Stimulated activated naive CD8-positive, alpha-beta T cell treated with anti-CD3 and anti-CD28 coated beads, Interleukin-15, amount 100 ng/mL, for 72 hours (primary cell): ENCODE results near the gene NSD2.
A peak's percentile ranks its signal among the peaks of the same experiment; 100 is the strongest.

Experiments used
- ATAC-seq: fragments of 150-1000 bp; cut with Tn5 transposase; 2 replicates; pipeline ENCODE4 v1.10.0; 2021; ENCODE audit warnings: mild to moderate bottlenecking, moderate library complexity
- DNase-seq, 2 donors: peaks; one replicate each; pipeline ENCODE4 v3.0.0; 2021 to 2022
- H3K27ac Mint-ChIP-seq, 2 donors: one replicate each; pipeline ENCODE4 v1.8.0; 2022; ENCODE audit warnings: mild to moderate bottlenecking in 2 of 2, mixed read lengths in 2 of 2, moderate library complexity in 2 of 2
- H3K27me3 Mint-ChIP-seq: one replicate; pipeline ENCODE4 v1.8.0; 2022; ENCODE audit warnings: mixed read lengths
- H3K4me1 Mint-ChIP-seq: one replicate; pipeline ENCODE4 v1.8.0; 2022; ENCODE audit warnings: mild to moderate bottlenecking, mixed read lengths
- H3K4me3 Mint-ChIP-seq, 2 donors: one replicate each; pipeline ENCODE4 v1.8.0; 2022; ENCODE audit warnings: mild to moderate bottlenecking in 2 of 2, mixed read lengths in 2 of 2, moderate library complexity in 1 of 2
- H3K9me3 Mint-ChIP-seq, 2 donors: one replicate each; pipeline ENCODE4 v1.8.0; 2022; ENCODE audit warnings: mixed read lengths in 2 of 2

Gene NSD2

GRCh38 chr4:1983053-1983845 is 112.1 kb downstream of the NSD2 start:
- peak; percentile 50 for ATAC-seq
- Mint-ChIP-seq H3K27me3 (no peaks in the 10 kb centered on the region), H3K4me1 (no peaks in the 10 kb centered on the region), H3K4me3 (no peak overlapping the region), H3K9me3 (no peaks in the 10 kb centered on the region), H3K27ac (peak overlapping the region in 1 of 2 donors; percentile 68)
- no peak for DNase-seq

GRCh38 chr4:1983846-1984405 is 112.7 kb downstream of the NSD2 start:
- ATAC-seq = peak; percentile 5
- H3K4me3 Mint-ChIP-seq = no peak overlapping the region
- H3K4me1 Mint-ChIP-seq = no peaks in the 10 kb centered on the region
- H3K27ac Mint-ChIP-seq = peak overlapping the region in 1 of 2 donors; percentile 50
- no peak for DNase-seq
- no peaks in the 10 kb centered on the region for H3K9me3 Mint-ChIP-seq
- H3K27me3 Mint-ChIP-seq = no peaks in the 10 kb centered on the region

GRCh38 chr4:1984406-1985191 is 113.4 kb downstream of the NSD2 start:
- H3K27me3 Mint-ChIP-seq = no peaks in the 10 kb centered on the region
- H3K4me3 Mint-ChIP-seq = peak overlapping the region in 1 of 2 donors; percentile 27
- no peaks in the 10 kb centered on the region for H3K9me3 Mint-ChIP-seq
- H3K27ac Mint-ChIP-seq = peak overlapping the region in 1 of 2 donors; percentile 15
- H3K4me1 Mint-ChIP-seq = no peaks in the 10 kb centered on the region
- peak; percentile 2 for ATAC-seq
- no peak for DNase-seq

GRCh38 chr4:1985294-1985693 is 114.1 kb downstream of the NSD2 start:
- DNase-seq (no peak), ATAC-seq (no peak)
- no peaks in the 10 kb centered on the region for H3K9me3 Mint-ChIP-seq
- H3K27me3 Mint-ChIP-seq = no peaks in the 10 kb centered on the region
- H3K4me3 Mint-ChIP-seq = no peak overlapping the region
- H3K27ac Mint-ChIP-seq = no peak overlapping the region
- H3K4me1 Mint-ChIP-seq = no peaks in the 10 kb centered on the region

GRCh38 chr4:1985780-1986577 is 114.8 kb downstream of the NSD2 start:
- Mint-ChIP-seq H3K27me3 (no peaks in the 10 kb centered on the region), H3K9me3 (no peaks in the 10 kb centered on the region), H3K27ac (no peak overlapping the region), H3K4me1 (no peaks in the 10 kb centered on the region), H3K4me3 (no peak overlapping the region)
- DNase-seq (no peak), ATAC-seq (no peak)

- Mint-ChIP-seq H3K9me3 (no peaks in the 10 kb centered on the region), H3K4me3 (peak overlapping the region in 1 of 2 donors; percentile 31), H3K4me1 (no peaks in the 10 kb centered on the region), H3K27ac (peak overlapping the region in 1 of 2 donors; percentile 96), H3K27me3 (no peaks in the 10 kb centered on the region)
- ATAC-seq = peak; percentile 20
- no peak for DNase-seq
These were observed 115.5 kb downstream of the NSD2 start for GRCh38 chr4:1986578-1987210.

GRCh38 chr4:1987296-1987695 is 116.1 kb downstream of the NSD2 start:
- no peaks in the 10 kb centered on the region for H3K4me1 Mint-ChIP-seq
- peak; percentile 2 for ATAC-seq
- no peak overlapping the region for H3K4me3 Mint-ChIP-seq

GRCh38 chr4:1987721-1988326 is 116.6 kb downstream of the NSD2 start:
- ATAC-seq (no peak), DNase-seq (no peak)
- peak overlapping the region in 1 of 2 donors; percentile 96 for H3K27ac Mint-ChIP-seq
- no peak overlapping the region for H3K4me3 Mint-ChIP-seq
- no peaks in the 10 kb centered on the region for H3K9me3 Mint-ChIP-seq
- no peaks in the 10 kb centered on the region for H3K27me3 Mint-ChIP-seq
- no peaks in the 10 kb centered on the region for H3K4me1 Mint-ChIP-seq

More at GRCh38 chr4:1987296-1987695, 116.1 kb downstream of the NSD2 start:
- Mint-ChIP-seq H3K9me3 (no peaks in the 10 kb centered on the region), H3K27ac (peak overlapping the region in 1 of 2 donors; percentile 96), H3K27me3 (no peaks in the 10 kb centered on the region)
- no peak for DNase-seq

GRCh38 chr4:1988327-1988724 is 117.1 kb downstream of the NSD2 start:
- no peak for ATAC-seq
- no peak overlapping the region for H3K4me3 Mint-ChIP-seq
- DNase-seq = no peak
- no peaks in the 10 kb centered on the region for H3K4me1 Mint-ChIP-seq
- no peaks in the 10 kb centered on the region for H3K27me3 Mint-ChIP-seq
- peak overlapping the region in 1 of 2 donors; percentile 32 for H3K27ac Mint-ChIP-seq
- H3K9me3 Mint-ChIP-seq = no peaks in the 10 kb centered on the region

GRCh38 chr4:1989533-1990347 is 118.5 kb downstream of the NSD2 start:
- H3K4me1 Mint-ChIP-seq = no peaks in the 10 kb centered on the region
- DNase-seq (no peak), ATAC-seq (no peak)
- H3K4me3 Mint-ChIP-seq = no peak overlapping the region
- H3K27ac Mint-ChIP-seq = peak overlapping the region in 1 of 2 donors; percentile 65
- H3K27me3 Mint-ChIP-seq = no peaks in the 10 kb centered on the region
- H3K9me3 Mint-ChIP-seq = no peaks in the 10 kb centered on the region

- H3K4me3 Mint-ChIP-seq = no peak overlapping the region
- no peaks in the 10 kb centered on the region for H3K27me3 Mint-ChIP-seq
- H3K4me1 Mint-ChIP-seq = no peaks in the 10 kb centered on the region
- DNase-seq (no peak), ATAC-seq (no peak)
- no peaks in the 10 kb centered on the region for H3K9me3 Mint-ChIP-seq
- peak overlapping the region; percentile 49 to 92 for H3K27ac Mint-ChIP-seq
These were observed 119.1 kb downstream of the NSD2 start for GRCh38 chr4:1990348-1990645.

- Mint-ChIP-seq H3K27ac (peak overlapping the region; percentile 49 to 92), H3K27me3 (no peaks in the 10 kb centered on the region), H3K4me3 (no peak overlapping the region), H3K4me1 (no peaks in the 10 kb centered on the region), H3K9me3 (no peaks in the 10 kb centered on the region)
- ATAC-seq (no peak), DNase-seq (no peak)
These were observed 119.5 kb downstream of the NSD2 start for GRCh38 chr4:1990676-1991075.

- Mint-ChIP-seq H3K27ac (peak overlapping the region in 1 of 2 donors; percentile 42), H3K4me1 (peaks cover 3% of the 10 kb centered on the region), H3K27me3 (no peaks in the 10 kb centered on the region), H3K4me3 (no peak overlapping the region), H3K9me3 (peaks cover 0 to 2% of the 10 kb centered on the region in 2 donors)
- DNase-seq = no peak
- no peak for ATAC-seq
These were observed 119.9 kb downstream of the NSD2 start for GRCh38 chr4:1991087-1991486.
